GM12865 (cell line): Measurements from ENCODE around the gene CGNL1.

Source experiments
- DNase-seq: peaks from one replicate; pipeline ENCODE4 v3.0.0; 2010; ENCODE audit warnings: low read depth
- H3K4me3 ChIP-seq: 2 replicates; pipeline ENCODE4 v1.5.1; 2011; ENCODE audit warnings: mild to moderate bottlenecking, low read depth, low read length, control low read depth
- CTCF ChIP-seq: IDR thresholded peaks from 2 replicates; pipeline ENCODE4 v1.5.1; 2011; ENCODE audit warnings: low read length, control low read depth, low read depth, inconsistent platforms; ENCODE audit not compliant: insufficient read depth; ENCODE audit errors: missing control alignments

The CGNL1 gene

GRCh38 chr15:57401546-57401945, 25.2 kb downstream of the CGNL1 start:
- no peak overlapping the region for H3K4me3 ChIP-seq
- TF ChIP-seq CTCF = no peak
- no peak for DNase-seq

GRCh38 chr15:57403017-57403416, 26.7 kb downstream of the CGNL1 start:
- no peak for DNase-seq
- no peak overlapping the region for H3K4me3 ChIP-seq
- no peak for TF ChIP-seq CTCF

- no peak overlapping the region for H3K4me3 ChIP-seq
- TF ChIP-seq CTCF = no peak
- no peak for DNase-seq
Observed at GRCh38 chr15:57403566-57404325, 27.4 kb downstream of the CGNL1 start.

- no peak for TF ChIP-seq CTCF
- no peak overlapping the region for H3K4me3 ChIP-seq
- no peak for DNase-seq
Observed at GRCh38 chr15:57405133-57405532, 28.8 kb downstream of the CGNL1 start.

- no peak overlapping the region for H3K4me3 ChIP-seq
- DNase-seq = no peak
- TF ChIP-seq CTCF = no peak
Observed at GRCh38 chr15:57406062-57406772, 29.9 kb downstream of the CGNL1 start.

GRCh38 chr15:57410373-57410772, 34.1 kb downstream of the CGNL1 start:
- no peak for TF ChIP-seq CTCF
- DNase-seq = no peak
- H3K4me3 ChIP-seq = no peak overlapping the region
